HepG2 (cell line): Measurements from ENCODE around the gene CRLF3. TPM values are rescaled to one million over a fixed set of nuclear protein-coding genes. Genes with fewer than 3 reads are reported as not detected.

Experiments
- AHR ChIP-seq: IDR thresholded peaks from 2 replicates; pipeline ENCODE4 v1.6.1; 2018; ENCODE audit warnings: missing genetic modification reagents, missing compliant biosample characterization
- DMAP1 ChIP-seq: IDR thresholded peaks from 2 replicates; pipeline ENCODE4 v1.6.1; 2016
- MTA1 ChIP-seq: sonication (generic); formaldehyde crosslinking; IDR thresholded peaks from 2 replicates; pipeline ENCODE4 v1.4.0; 2020; ENCODE audit warnings: missing genetic modification reagents, mild to moderate bottlenecking, borderline replicate concordance
- RBM39 ChIP-seq: fragments of 200-400 bp; formaldehyde crosslinking; IDR thresholded peaks from one replicate; pipeline ENCODE4 v1.6.1; 2018; ENCODE audit warnings: antibody characterized with exemption, mild to moderate bottlenecking, low read depth, low read length; ENCODE audit not compliant: poor library complexity, severe bottlenecking
- ZBTB38 ChIP-seq: sonication (generic); formaldehyde crosslinking; IDR thresholded peaks from 2 replicates; pipeline ENCODE4 v1.5.1; 2020; ENCODE audit warnings: mild to moderate bottlenecking, missing genetic modification reagents
- ZNF839 ChIP-seq: sonication (generic); formaldehyde crosslinking; IDR thresholded peaks from 2 replicates; pipeline ENCODE4 v1.4.0; 2020; ENCODE audit warnings: missing genetic modification reagents, mild to moderate bottlenecking, borderline replicate concordance
- polyA plus RNA-seq, 8 experiments: library from polyadenylated mRNA; depleted of rRNA in 3 of 8; stranded (reverse) in 7 of 8; unstranded in 1 of 8; fragments of >200 nt; fragmentation: Illumina TruSeq in 4 of 8; extraction: Trizol in 4 of 8; gene quantifications; 2 replicates each; pipeline versions ENCODE4 v1.2.1 to v1.2.3, GENCODE V29; 2011 to 2016; ENCODE audit warnings: low read depth in 4 of 8, missing spikeins in 1 of 8, mixed read lengths in 1 of 8; ENCODE audit not compliant: insufficient read depth in 1 of 8
- total RNA-seq, 5 experiments: library from RNA; depleted of rRNA; stranded (reverse); fragments of >200 nt; fragmentation: Illumina TruSeq; extraction: Trizol; gene quantifications; 2 replicates each; pipeline ENCODE4 v1.2.3, GENCODE V29; 2016; ENCODE audit warnings: low read depth in 1 of 5
- TF ChIP-seq, protein P1 (sequence below): sonication (generic); formaldehyde crosslinking; IDR thresholded peaks from 2 replicates; pipeline ENCODE4 v1.4.0; 2020; ENCODE audit warnings: mild to moderate bottlenecking, missing genetic modification reagents
- TF ChIP-seq, protein P2 (sequence below): sonication (generic); formaldehyde crosslinking; IDR thresholded peaks from 2 replicates; pipeline ENCODE4 v1.4.0; 2020; ENCODE audit warnings: missing genetic modification reagents, borderline replicate concordance
- TF ChIP-seq, protein P3 (sequence below): sonication (generic); formaldehyde crosslinking; IDR thresholded peaks from 2 replicates; pipeline ENCODE4 v1.4.0; 2020; ENCODE audit warnings: missing genetic modification reagents, borderline replicate concordance
- TF ChIP-seq, protein P4 (sequence below): sonication (generic); formaldehyde crosslinking; IDR thresholded peaks from 2 replicates; pipeline ENCODE4 v1.4.0; 2020; ENCODE audit warnings: low read depth, mild to moderate bottlenecking, missing genetic modification reagents
- TF ChIP-seq, protein P5 (sequence below): sonication (generic); formaldehyde crosslinking; IDR thresholded peaks from 2 replicates; pipeline ENCODE4 v1.5.0; 2020; ENCODE audit warnings: mild to moderate bottlenecking, missing genetic modification reagents, borderline replicate concordance

CRLF3 gene
- total and polyA plus RNA-seq, 2 of the 13 experiments (the other 11 are each of a cell fraction or from before 2014, with no cell fraction given), result 6.4 to 9.1 TPM

DNA sequence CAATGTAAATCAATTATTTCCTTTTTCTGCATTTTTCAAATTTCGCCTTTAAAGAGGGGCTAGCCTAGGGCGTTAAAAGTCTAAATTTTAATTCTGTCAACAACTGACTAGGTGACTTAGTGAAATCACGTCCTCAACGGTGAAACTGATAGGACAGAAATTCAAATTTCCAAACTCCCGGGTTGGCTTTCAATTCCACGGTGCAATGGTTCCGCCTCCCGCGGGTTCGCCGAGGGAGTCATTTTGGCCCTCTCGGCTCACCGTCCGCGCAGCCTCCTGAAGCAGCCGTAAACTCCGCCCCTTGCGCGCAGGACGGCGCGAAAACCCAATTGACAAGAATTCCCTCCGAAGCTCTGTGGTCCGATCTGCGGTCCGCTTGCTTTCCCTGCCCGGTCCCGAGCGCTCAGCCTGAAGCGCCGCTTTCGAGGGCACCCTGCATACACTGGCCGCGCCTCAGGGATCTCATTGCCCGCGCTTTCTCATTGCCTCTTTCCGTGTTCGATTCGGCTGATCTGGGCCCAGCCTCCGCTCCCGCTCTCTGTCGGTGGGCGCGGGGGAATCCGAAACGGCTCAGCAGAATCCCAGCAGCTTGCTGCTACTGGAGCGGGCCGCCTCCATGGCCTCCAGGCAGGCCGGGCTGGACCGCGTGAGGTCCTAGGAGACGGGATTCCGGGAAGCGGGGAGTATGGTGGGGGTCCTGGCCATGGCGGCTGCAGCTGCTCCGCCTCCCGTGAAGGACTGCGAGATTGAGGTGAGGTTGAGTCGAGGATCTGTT, 7.4 kb upstream of the CRLF3 start, which contains the start of gene ATAD5 (continued):
- TF ChIP-seq, protein P1, sequence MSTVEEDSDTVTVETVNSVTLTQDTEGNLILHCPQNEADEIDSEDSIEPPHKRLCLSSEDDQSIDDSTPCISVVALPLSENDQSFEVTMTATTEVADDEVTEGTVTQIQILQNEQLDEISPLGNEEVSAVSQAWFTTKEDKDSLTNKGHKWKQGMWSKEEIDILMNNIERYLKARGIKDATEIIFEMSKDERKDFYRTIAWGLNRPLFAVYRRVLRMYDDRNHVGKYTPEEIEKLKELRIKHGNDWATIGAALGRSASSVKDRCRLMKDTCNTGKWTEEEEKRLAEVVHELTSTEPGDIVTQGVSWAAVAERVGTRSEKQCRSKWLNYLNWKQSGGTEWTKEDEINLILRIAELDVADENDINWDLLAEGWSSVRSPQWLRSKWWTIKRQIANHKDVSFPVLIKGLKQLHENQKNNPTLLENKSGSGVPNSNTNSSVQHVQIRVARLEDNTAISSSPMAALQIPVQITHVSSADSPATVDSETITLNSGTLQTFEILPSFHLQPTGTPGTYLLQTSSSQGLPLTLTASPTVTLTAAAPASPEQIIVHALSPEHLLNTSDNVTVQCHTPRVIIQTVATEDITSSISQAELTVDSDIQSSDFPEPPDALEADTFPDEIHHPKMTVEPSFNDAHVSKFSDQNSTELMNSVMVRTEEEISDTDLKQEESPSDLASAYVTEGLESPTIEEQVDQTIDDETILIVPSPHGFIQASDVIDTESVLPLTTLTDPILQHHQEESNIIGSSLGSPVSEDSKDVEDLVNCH, result no peak
- TF ChIP-seq, protein P2, sequence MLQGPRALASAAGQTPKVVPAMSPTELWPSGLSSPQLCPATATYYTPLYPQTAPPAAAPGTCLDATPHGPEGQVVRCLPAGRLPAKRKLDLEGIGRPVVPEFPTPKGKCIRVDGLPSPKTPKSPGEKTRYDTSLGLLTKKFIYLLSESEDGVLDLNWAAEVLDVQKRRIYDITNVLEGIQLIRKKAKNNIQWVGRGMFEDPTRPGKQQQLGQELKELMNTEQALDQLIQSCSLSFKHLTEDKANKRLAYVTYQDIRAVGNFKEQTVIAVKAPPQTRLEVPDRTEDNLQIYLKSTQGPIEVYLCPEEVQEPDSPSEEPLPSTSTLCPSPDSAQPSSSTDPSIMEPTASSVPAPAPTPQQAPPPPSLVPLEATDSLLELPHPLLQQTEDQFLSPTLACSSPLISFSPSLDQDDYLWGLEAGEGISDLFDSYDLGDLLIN (CRISPR knock-in tag), result peak; percentile 94; the same call in 1 of the 2 replicates
- TF ChIP-seq ZNF839 (CRISPR knock-in tag), result no peak
- TF ChIP-seq, protein P3, sequence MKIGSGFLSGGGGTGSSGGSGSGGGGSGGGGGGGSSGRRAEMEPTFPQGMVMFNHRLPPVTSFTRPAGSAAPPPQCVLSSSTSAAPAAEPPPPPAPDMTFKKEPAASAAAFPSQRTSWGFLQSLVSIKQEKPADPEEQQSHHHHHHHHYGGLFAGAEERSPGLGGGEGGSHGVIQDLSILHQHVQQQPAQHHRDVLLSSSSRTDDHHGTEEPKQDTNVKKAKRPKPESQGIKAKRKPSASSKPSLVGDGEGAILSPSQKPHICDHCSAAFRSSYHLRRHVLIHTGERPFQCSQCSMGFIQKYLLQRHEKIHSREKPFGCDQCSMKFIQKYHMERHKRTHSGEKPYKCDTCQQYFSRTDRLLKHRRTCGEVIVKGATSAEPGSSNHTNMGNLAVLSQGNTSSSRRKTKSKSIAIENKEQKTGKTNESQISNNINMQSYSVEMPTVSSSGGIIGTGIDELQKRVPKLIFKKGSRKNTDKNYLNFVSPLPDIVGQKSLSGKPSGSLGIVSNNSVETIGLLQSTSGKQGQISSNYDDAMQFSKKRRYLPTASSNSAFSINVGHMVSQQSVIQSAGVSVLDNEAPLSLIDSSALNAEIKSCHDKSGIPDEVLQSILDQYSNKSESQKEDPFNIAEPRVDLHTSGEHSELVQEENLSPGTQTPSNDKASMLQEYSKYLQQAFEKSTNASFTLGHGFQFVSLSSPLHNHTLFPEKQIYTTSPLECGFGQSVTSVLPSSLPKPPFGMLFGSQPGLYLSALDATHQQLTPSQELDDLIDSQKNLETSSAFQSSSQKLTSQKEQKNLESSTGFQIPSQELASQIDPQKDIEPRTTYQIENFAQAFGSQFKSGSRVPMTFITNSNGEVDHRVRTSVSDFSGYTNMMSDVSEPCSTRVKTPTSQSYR, result no peak
- peak; percentile 85 for TF ChIP-seq DMAP1
- peak; percentile 44 for TF ChIP-seq RBM39
- TF ChIP-seq, protein P4, sequence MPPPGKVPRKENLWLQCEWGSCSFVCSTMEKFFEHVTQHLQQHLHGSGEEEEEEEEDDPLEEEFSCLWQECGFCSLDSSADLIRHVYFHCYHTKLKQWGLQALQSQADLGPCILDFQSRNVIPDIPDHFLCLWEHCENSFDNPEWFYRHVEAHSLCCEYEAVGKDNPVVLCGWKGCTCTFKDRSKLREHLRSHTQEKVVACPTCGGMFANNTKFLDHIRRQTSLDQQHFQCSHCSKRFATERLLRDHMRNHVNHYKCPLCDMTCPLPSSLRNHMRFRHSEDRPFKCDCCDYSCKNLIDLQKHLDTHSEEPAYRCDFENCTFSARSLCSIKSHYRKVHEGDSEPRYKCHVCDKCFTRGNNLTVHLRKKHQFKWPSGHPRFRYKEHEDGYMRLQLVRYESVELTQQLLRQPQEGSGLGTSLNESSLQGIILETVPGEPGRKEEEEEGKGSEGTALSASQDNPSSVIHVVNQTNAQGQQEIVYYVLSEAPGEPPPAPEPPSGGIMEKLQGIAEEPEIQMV (CRISPR knock-in tag), result peak; percentile 92
- peak; percentile 53; the same call in 1 of the 2 replicates for TF ChIP-seq MTA1
- TF ChIP-seq, protein P5, sequence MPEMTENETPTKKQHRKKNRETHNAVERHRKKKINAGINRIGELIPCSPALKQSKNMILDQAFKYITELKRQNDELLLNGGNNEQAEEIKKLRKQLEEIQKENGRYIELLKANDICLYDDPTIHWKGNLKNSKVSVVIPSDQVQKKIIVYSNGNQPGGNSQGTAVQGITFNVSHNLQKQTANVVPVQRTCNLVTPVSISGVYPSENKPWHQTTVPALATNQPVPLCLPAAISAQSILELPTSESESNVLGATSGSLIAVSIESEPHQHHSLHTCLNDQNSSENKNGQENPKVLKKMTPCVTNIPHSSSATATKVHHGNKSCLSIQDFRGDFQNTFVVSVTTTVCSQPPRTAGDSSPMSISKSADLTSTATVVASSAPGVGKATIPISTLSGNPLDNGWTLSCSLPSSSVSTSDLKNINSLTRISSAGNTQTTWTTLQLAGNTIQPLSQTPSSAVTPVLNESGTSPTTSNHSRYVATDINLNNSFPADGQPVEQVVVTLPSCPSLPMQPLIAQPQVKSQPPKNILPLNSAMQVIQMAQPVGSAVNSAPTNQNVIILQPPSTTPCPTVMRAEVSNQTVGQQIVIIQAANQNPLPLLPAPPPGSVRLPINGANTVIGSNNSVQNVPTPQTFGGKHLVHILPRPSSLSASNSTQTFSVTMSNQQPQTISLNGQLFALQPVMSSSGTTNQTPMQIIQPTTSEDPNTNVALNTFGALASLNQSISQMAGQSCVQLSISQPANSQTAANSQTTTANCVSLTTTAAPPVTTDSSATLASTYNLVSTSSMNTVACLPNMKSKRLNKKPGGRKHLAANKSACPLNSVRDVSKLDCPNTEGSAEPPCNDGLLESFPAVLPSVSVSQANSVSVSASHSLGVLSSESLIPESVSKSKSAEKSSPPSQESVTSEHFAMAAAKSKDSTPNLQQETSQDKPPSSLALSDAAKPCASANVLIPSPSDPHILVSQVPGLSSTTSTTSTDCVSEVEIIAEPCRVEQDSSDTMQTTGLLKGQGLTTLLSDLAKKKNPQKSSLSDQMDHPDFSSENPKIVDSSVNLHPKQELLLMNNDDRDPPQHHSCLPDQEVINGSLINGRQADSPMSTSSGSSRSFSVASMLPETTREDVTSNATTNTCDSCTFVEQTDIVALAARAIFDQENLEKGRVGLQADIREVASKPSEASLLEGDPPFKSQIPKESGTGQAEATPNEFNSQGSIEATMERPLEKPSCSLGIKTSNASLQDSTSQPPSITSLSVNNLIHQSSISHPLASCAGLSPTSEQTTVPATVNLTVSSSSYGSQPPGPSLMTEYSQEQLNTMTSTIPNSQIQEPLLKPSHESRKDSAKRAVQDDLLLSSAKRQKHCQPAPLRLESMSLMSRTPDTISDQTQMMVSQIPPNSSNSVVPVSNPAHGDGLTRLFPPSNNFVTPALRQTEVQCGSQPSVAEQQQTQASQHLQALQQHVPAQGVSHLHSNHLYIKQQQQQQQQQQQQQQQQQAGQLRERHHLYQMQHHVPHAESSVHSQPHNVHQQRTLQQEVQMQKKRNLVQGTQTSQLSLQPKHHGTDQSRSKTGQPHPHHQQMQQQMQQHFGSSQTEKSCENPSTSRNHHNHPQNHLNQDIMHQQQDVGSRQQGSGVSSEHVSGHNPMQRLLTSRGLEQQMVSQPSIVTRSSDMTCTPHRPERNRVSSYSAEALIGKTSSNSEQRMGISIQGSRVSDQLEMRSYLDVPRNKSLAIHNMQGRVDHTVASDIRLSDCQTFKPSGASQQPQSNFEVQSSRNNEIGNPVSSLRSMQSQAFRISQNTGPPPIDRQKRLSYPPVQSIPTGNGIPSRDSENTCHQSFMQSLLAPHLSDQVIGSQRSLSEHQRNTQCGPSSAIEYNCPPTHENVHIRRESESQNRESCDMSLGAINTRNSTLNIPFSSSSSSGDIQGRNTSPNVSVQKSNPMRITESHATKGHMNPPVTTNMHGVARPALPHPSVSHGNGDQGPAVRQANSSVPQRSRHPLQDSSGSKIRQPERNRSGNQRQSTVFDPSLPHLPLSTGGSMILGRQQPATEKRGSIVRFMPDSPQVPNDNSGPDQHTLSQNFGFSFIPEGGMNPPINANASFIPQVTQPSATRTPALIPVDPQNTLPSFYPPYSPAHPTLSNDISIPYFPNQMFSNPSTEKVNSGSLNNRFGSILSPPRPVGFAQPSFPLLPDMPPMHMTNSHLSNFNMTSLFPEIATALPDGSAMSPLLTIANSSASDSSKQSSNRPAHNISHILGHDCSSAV (CRISPR knock-in tag), result no peak
- TF ChIP-seq ZBTB38, result peak; percentile 65; the same call in 1 of the 2 replicates
- TF ChIP-seq AHR (CRISPR knock-in tag), result 0 out of 2 replicates have a peak, but pooled peaks have one; percentile 51
